ENCODE data around the gene DDIT4. TPM values are rescaled to one million over a fixed set of nuclear protein-coding genes. Genes with fewer than 3 reads are reported as not detected.
"Not testable (repeated sequence)": the region's sequence is repeated elsewhere in the genome, so short reads cannot be mapped to it uniquely, and the experiment has no call there.

Gene DDIT4
- total RNA-seq, 1 experiment from 2014 or later, result 462 TPM

- Histone ChIP-seq H4K20me1 (ENCODE audit: insufficient read depth) (no peaks in the 10 kb centered on the region), H3K27ac (ENCODE audit: low read depth, low read length) (no peak overlapping the region), H3K79me2 (ENCODE audit: insufficient read depth, low read length) (no peaks in the 10 kb centered on the region), H3K9me3 (ENCODE audit: control insufficient read depth in 1 of 2, insufficient read depth in 1 of 2, low read depth in 1 of 2, low read length in 2 of 2) (no peaks in the 10 kb centered on the region), H3K4me2 (ENCODE audit: low read length) (no peak overlapping the region), H2AFZ (ENCODE audit: low read depth, low read length, poor library complexity, severe bottlenecking) (no peak overlapping the region), H3K9ac (ENCODE audit: low read length) (no peak overlapping the region), H3K4me3 (replicated peaks in 1 of 2; ENCODE audit: low read depth in 1 of 2, low read length in 2 of 2) (no peak overlapping the region), H3K9me2 (ENCODE audit: insufficient read depth) (no peaks in the 10 kb centered on the region), H3K4me1 (ENCODE audit: control insufficient read depth in 1 of 2, insufficient read depth in 2 of 2, low read length in 2 of 2) (peaks cover 30 to 47% of the 10 kb centered on the region in 2 experiments), H3K36me3 (ENCODE audit: control insufficient read depth in 1 of 2, insufficient read depth in 2 of 2, low read length in 2 of 2) (no peaks in the 10 kb centered on the region), H3K27me3 (ENCODE audit: insufficient read depth, low read length) (no peaks in the 10 kb centered on the region)
- no peak for TF ChIP-seq FOSL1 (IDR thresholded peaks at IDR 0.05; ENCODE audit: low read depth)
- no peak for TF ChIP-seq EZH2 (IDR thresholded peaks at IDR 0.05)
- TF ChIP-seq EGR1 (IDR thresholded peaks at IDR 0.05; ENCODE audit: low read depth), result no peak
- no peak for TF ChIP-seq MAX (IDR thresholded peaks at IDR 0.05)
- TF ChIP-seq CEBPB (IDR thresholded peaks at IDR 0.05; ENCODE audit: low read depth), result no peak
- TF ChIP-seq ATF3 (IDR thresholded peaks at IDR 0.05), result no peak
- no TSS peak for BruUV-seq (replicated peaks)
- ChIA-PET RAD21 (ENCODE audit: low non-redundant PET in 1 of 2, low total read pairs in 2 of 2, uncharacterized antibody in 2 of 2, unreplicated experiment in 2 of 2) (no interaction called here), CTCF (no interaction called here), POLR2A (no interaction called here)
- intact Hi-C loops (cut with micrococcal nuclease), result no loop called here
- DNase-seq (ENCODE audit: low read depth, low spot score) (no peak), ATAC-seq (no peak)
Measured at GRCh38 chr10:72267819-72268399, 5.8 kb upstream of the DDIT4 start.

GRCh38 chr10:72268475-72269200 is 5.1 kb upstream of the DDIT4 start:
- ChIA-PET POLR2A (interaction anchor here (2.3 kb wide), 1 partner anchor 9 kb away, joined by 13 read pairs; no protein-coding TSS in a partner anchor), CTCF (interaction anchor here (0.5 to 1.4 kb wide), 3 partner anchors 12 to 220 kb away, joined by 3 to 12 read pairs (median 3); no protein-coding TSS in a partner anchor), RAD21 (ENCODE audit: low non-redundant PET in 1 of 2, low total read pairs in 2 of 2, uncharacterized antibody in 2 of 2, unreplicated experiment in 2 of 2) (interaction anchor here in 1 of 2 experiments (0.7 kb wide), 1 partner anchor 136 kb away, joined by 4 read pairs; no protein-coding TSS in a partner anchor)
- H3K9ac ChIP-seq (ENCODE audit: low read length); H2AFZ ChIP-seq (ENCODE audit: low read depth, low read length, poor library complexity, severe bottlenecking); H3K9me2 ChIP-seq (ENCODE audit: insufficient read depth); H3K9me3 ChIP-seq (ENCODE audit: control insufficient read depth in 1 of 2, insufficient read depth in 1 of 2, low read depth in 1 of 2, low read length in 2 of 2); H3K4me3 ChIP-seq (replicated peaks in 1 of 2; ENCODE audit: low read depth in 1 of 2, low read length in 2 of 2); H4K20me1 ChIP-seq (ENCODE audit: insufficient read depth); H3K27ac ChIP-seq (ENCODE audit: low read depth, low read length); H3K36me3 ChIP-seq (ENCODE audit: control insufficient read depth in 1 of 2, insufficient read depth in 2 of 2, low read length in 2 of 2); H3K79me2 ChIP-seq (ENCODE audit: insufficient read depth, low read length); intact Hi-C loops (cut with micrococcal nuclease); DNase-seq (ENCODE audit: low read depth, low spot score); H3K27me3 ChIP-seq (ENCODE audit: insufficient read depth, low read length); H3K4me2 ChIP-seq (ENCODE audit: low read length); BruUV-seq (replicated peaks); ATAC-seq: not testable (repeated sequence)
- H3K4me1 ChIP-seq (ENCODE audit: control insufficient read depth in 1 of 2, insufficient read depth in 2 of 2, low read length in 2 of 2), result peaks cover 23 to 46% of the 10 kb centered on the region in 2 experiments

Data from HCT116 (cell line).